Measurements from ENCODE around the gene CTTNBP2NL.

Gene CTTNBP2NL, protein sequence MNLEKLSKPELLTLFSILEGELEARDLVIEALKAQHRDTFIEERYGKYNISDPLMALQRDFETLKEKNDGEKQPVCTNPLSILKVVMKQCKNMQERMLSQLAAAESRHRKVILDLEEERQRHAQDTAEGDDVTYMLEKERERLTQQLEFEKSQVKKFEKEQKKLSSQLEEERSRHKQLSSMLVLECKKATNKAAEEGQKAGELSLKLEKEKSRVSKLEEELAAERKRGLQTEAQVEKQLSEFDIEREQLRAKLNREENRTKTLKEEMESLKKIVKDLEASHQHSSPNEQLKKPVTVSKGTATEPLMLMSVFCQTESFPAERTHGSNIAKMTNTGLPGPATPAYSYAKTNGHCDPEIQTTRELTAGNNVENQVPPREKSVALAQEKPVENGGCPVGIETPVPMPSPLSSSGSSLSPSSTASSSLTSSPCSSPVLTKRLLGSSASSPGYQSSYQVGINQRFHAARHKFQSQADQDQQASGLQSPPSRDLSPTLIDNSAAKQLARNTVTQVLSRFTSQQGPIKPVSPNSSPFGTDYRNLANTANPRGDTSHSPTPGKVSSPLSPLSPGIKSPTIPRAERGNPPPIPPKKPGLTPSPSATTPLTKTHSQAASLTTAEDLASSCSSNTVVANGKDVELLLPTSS

DNA sequence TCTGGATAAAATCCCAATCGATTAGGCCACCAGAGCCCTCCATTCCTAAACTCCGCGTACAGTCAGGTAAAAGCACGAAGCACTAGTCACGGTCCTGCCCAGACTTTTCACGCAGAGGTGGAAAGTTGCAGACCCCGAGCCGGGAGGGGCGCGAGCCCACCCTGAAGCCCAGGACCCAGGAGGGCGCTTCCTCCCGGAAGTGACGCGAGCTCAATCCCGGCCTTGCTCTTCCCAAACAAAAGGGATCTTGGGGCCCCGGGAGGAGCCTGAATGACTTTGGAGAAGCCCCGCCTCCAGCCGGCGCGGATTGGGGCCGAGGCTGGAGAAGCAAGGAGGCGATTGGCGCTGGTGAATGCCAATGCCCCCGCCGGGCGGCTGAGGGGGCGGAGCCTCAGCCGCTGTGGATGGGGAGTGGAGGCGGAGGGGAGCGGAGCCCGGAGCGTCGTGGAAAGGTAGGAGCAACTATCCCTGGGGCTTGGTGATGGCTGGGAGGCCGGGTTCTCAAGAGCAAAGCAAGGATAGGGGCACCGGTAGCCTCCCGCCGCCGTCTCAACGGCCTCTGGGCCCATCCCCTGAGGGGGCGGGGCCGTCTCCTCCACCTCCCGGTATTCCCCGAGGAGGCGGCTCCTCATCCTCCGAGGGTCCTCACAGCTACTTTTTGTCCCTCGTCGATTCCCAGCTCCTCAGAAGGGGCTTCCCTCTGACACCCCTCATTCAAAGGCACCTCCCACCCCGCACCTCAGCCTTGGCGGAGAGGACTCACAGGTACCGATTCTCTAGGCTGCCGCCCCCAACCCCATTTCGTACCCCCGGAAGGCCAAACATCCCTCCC is at the start of gene CTTNBP2NL:
TSS of gene CTTNBP2NL (plus strand) at position 394 of the 832 bp plus-strand sequence. CDS start 19,952 bp downstream, outside the sequence.
- peak; percentile 84 for DNase-seq

DNA sequence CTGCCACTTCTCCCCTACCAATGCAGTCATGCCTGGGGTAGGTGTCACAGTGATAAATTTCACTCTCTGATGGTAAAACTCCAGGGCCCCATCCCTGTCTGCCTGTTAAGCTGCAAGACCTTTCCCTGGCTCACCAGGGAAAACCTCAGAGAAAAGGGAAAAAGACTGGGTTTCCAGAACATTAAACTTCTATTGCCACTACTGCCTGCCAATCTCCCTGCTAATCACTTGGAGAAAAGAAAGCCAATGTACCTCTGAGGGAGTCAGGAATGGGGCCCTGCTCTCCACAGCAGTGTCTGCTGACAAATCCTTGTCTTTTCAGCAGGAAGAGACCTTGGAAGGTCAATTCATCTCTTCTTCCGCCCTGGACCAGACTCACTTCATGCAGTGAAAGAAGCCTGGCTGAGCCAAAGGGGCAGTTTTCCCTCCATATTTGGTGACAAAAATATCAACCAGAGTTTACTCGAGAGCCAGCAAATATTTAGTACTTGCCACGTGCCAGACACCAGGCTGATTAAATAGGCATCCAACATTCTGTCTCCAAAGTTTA is 49.1 kb upstream of the CTTNBP2NL start:
- no peak for DNase-seq

DNA sequence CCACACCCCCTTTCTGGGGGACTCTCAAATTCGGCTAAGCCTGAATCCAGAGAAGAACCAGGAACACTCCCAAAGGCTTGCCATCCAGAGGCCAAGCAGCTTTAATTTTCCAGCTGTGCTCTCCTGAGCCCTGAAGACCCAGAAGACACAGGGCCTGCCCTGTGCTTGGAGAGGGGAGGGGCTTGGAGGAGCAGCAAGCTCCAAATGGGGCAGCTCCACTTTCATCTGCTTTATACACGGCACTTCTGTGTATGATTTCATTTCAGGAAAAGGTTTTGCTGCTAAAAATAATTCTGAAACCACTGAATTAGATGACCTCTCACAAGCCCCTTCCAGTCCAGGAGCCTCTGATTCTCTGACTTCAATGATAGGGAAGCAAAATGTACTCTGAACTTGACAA is 39.2 kb upstream of the CTTNBP2NL start:
- no peak for DNase-seq

DNA sequence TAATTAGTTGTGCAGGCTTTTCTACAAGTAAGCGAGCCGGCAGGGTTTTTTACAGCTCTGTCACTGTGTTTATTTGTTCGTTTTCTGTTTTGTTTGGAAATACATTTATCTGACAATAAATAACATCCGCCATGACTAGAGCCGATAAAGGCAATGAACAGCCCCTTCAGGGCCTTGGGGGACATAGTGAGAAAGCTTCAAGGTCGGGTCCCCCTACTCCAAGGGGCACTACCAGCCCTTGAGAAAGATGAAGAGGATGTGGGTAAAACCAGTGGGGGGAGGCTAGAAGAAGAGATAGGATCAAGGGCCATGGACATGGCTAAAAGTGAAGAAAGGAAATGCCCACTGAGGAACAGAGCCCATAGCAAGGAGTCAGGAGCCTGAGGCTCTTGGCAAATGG is 38.5 kb upstream of the CTTNBP2NL start:
- no peak for DNase-seq

DNA sequence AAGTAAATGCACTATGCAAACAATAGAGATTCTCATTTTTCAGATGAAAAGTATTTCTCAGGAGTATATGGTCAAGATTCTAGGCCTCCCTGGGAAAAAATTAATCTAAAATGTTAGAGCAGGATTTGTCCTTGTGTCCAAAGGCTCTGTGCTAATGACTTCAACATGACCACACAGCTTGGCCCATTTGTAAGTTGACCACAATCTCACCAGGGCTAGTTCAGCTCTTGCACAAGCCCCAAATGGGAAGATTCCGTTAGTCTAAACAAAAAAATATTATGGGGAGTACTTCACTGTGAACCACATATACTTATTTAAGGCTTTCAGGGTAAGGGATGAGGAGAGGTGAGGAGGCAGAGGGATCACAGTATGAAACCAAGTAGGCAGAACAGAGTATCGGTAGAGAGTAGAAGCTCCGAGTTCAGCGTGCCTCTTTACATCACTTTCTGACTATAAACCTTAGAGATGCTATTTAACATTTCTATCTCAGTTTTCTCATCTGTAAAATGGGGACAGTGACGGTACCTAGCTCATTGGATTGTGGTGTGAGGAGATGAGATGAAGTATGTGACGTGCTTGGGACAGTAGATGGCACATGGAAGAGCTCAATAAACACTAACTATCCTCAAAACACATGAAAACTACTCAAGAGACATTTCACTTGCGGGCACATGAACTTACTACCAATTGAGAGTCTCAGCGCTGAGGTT is 37.8 kb upstream of the CTTNBP2NL start:
- DNase-seq, result no peak

DNA sequence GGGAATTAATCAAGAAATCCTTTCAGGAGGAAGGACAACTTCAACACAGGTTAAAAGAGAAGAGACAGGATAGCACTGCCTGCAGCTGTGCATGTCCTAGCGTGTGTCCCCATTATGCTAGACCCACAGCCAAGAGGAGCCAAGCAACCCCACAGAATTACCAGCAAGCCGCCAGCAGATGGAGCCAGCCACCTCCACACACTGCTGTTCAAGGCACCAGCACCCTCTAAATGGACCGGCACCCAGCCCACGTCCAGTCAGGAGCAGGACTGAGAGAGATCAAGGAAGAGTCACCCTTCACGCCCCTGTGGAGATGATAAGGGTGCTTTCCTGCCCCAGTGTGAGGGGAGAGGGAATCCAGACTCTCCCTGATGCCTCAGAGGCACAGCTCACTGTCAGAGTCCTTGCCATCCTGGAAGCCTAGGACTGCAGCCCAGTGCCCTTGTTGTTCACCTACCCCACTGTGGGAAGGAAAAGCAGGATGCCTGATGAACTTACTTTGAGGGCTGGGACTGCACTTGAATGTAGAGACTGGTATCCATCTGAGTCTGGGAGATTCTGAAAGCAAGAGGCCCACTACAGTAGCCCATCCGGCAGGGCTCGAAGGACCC is 37.1 kb upstream of the CTTNBP2NL start:
- peak; percentile 41 for DNase-seq

DNA sequence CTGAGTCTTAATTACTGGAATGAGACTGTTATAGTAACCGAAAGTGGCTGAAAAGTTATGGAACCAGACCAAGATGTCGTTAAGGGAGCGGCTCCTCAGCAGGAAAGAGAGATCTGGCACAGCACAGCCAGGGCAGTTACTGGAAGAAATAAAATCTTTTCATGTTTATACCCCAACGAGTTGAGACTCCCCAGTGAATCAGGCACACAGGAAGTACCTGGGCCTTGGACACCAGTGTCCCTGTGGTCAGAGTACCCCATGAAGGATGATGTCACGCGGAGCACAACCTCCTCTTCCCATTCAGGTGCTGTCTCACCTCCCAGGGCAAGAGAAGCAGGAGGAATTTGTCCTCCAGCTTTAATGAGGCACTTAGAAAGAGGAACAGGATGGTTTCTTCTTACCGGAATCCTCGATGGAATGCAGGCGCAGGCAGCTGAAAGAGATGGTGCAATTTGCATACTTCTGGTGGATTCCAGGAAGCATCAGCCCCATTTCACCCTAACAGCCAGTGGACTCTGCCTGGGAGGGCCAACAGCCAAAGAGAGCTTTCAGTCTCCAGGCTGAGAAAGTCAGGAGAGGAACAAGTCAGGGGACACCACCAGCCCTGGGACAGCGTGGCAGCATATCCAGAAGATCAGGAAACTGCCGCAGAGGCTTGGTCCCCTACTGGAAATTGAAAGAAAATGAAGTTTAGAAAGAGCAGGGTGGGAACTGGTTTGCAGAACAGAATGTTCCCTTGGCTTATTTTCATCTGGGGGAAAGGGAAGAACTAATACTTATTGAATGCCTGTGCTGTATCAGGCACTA is 35.9 kb upstream of the CTTNBP2NL start:
- no peak for DNase-seq

- no peak for DNase-seq
These were observed 32.4 kb upstream of the CTTNBP2NL start for GRCh38 chr1:112363636-112364035.

GRCh38 chr1:112368198-112368597 is 27.8 kb upstream of the CTTNBP2NL start:
- DNase-seq, result no peak

GRCh38 chr1:112369392-112370285 is 26.4 kb upstream of the CTTNBP2NL start:
- DNase-seq, result peak; percentile 87

DNA sequence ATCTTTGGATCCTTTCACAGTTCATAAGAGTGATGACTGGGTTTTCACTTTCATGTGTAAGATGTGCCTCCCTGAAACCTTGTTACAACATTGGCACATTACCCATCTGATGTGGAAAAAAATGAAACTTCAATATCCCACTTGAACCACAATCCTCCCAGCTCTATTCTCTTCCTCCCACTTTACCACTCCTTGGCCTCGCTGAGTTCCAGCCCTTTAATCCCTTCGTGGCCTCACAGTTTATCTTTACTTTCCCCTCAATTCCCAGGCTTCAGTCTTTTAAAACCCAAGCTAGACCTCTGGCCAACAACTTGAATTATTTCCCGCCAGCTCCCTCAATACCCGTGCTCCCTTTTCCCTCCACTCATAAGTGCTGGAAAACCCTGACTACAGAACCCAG is 25.0 kb upstream of the CTTNBP2NL start:
- DNase-seq, result no peak

DNA sequence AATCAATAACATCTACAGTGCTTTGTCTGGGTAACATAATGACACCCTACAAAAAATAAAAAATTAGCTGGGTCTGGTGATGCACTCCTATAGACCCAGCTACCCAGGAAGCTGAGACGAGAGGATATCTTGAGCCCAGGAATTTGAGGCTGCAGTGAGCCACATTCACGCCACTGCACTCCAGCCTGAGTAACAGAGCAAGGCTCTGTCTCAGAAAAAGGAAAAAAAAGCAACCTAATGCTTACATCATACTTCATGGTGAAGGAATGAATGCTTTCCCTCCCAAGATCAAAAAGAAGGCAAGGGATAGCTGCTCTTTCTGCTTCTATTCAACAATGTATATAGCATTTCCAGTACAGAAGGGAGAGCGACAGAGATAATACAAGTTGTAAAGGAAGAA is 24.2 kb upstream of the CTTNBP2NL start:
- DNase-seq, result no peak

DNA sequence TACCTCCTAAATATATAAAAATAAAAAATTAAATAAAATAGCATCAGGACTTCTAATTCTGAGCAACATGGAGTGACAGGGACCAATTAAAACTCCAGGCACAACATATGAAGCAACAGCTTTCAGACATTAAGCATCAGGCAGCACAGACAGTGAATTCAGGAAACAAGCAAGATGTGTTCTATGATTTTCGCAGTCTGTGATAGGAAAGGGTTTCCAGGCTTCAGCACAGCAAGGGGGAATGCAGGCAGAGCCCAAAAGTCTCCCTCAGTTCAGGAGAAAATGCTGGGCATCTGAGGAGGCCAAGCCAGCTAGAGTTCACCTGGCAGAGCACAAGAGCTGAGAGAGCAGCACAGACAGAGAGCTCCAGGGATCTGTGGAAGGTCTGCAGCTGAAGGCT is 22.2 kb upstream of the CTTNBP2NL start:
- no peak for DNase-seq

DNA sequence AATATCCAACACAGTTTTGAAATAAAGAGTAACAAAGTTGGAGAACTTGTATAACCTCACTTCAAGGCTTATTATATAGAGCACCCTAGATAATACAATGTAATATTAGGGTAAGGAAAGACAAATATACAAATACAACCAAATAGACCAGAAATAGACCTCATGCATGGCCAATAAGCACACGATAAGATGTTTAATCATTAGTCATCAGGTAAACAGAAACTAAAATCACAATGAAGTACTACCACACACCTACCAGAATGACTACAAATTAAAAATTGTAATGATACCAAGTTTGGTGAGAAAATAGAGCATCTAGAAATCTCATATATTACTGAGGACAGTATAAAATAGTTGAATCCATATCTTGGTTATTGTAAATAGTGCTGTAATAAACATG is 20.3 kb upstream of the CTTNBP2NL start:
- no peak for DNase-seq

- DNase-seq, result no peak
These were observed 15.7 kb upstream of the CTTNBP2NL start for GRCh38 chr1:112380356-112380755.

DNA sequence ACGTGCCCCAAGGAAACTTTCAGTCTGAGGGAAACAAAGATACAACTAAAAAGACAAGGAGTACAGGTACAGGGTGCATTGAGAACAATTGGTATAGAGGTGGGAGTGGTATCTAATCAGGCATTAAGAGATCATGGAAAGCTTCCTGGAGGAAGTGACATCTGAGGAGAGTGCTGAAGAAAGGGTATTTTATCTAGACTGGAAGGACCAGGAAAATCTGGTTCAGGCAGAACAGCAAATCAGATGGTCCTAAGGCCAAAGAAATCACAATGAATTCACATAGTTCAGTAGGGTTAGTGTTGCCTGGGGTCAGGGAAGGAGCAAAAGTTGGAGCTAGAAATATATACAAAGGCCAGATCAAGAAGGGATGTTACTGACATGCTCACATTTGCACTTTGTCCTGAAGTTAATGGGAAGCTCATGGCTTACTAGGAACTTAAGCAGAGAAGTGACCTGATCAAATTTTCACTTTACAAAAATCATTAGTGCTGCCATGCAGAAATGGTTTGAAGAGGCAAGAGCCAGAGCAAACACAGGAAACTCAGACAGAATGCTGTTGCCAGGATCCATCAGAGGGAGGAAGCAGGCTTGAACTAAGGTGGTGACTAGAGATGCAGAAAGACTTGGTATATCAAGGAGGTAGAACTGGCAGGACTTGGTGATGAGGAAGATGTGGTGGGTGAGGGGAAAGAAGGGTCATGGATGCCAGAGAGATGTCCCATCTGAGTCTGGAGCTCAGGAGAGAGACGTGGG is 14.5 kb upstream of the CTTNBP2NL start:
- no peak for DNase-seq

GRCh38 chr1:112383759-112384370 is 12.1 kb upstream of the CTTNBP2NL start:
- no peak for DNase-seq

GRCh38 chr1:112386024-112386723 is 9.8 kb upstream of the CTTNBP2NL start:
- DNase-seq, result no peak

All from CD4-positive, alpha-beta T cell treated with Interleukin-17A for 4 hours (primary cell).